OCI-LY1 (cell line): Measurements from ENCODE around the gene IGFALS.

ENCODE experiments used
- H2AFZ ChIP-seq: fragments of 200-600 bp; sonication (generic), shearing (Covaris generic); 2 replicates; pipeline ENCODE4 v1.6.0; 2014; ENCODE audit warnings: antibody characterized with exemption, mild to moderate bottlenecking, low read length
- H3F3A ChIP-seq: fragments of 200-600 bp; sonication (generic), shearing (Covaris generic); 2 replicates; pipeline ENCODE4 v1.6.0; 2014; ENCODE audit warnings: mild to moderate bottlenecking, antibody characterized with exemption, low read length, moderate library complexity; ENCODE audit not compliant: insufficient read depth
- H3K27ac ChIP-seq: fragments of 200-600 bp; sonication (generic); 2 replicates; pipeline ENCODE4 v1.5.1; 2014; ENCODE audit warnings: low read length, mixed run types, mild to moderate bottlenecking, low read depth; ENCODE audit not compliant: poor library complexity, severe bottlenecking
- H3K27me3 ChIP-seq: fragments of 200-600 bp; sonication (generic); 2 replicates; pipeline ENCODE4 v1.6.0; 2014; ENCODE audit warnings: antibody characterized with exemption, mild to moderate bottlenecking, low read length, moderate library complexity; ENCODE audit not compliant: insufficient read depth
- H3K36me3 ChIP-seq: fragments of 200-600 bp; sonication (generic); 2 replicates; pipeline ENCODE4 v1.6.1; 2014; ENCODE audit warnings: mild to moderate bottlenecking, antibody characterized with exemption, low read length, moderate library complexity, mixed read lengths; ENCODE audit not compliant: insufficient read depth
- H3K4me1 ChIP-seq: fragments of 200-600 bp; sonication (generic); 2 replicates; pipeline ENCODE4 v1.5.1; 2014; ENCODE audit warnings: mild to moderate bottlenecking, low read length, moderate library complexity; ENCODE audit not compliant: insufficient read depth, severe bottlenecking
- H3K4me2 ChIP-seq: fragments of 200-600 bp; sonication (generic), shearing (Covaris generic); 2 replicates; pipeline ENCODE4 v1.6.1; 2014; ENCODE audit warnings: low read length
- H3K4me3 ChIP-seq: fragments of 200-600 bp; sonication (generic); 2 replicates; pipeline ENCODE4 v1.5.1; 2014; ENCODE audit warnings: low read length, low read depth, mild to moderate bottlenecking, mixed read lengths; ENCODE audit not compliant: poor library complexity, severe bottlenecking
- H3K79me2 ChIP-seq: fragments of 200-600 bp; shearing (Covaris generic); 2 replicates; pipeline ENCODE4 v1.6.1; 2016; ENCODE audit warnings: mixed run types, low read length, mixed read lengths; ENCODE audit not compliant: insufficient read depth
- H3K9ac ChIP-seq: fragments of 200-600 bp; sonication (generic), shearing (Covaris generic); 2 replicates; pipeline ENCODE4 v1.6.1; 2014; ENCODE audit warnings: mild to moderate bottlenecking, low read length, mixed read lengths
- H3K9me2 ChIP-seq: fragments of 200-600 bp; sonication (generic), shearing (Covaris generic); 2 replicates; pipeline ENCODE4 v1.6.1; 2014; ENCODE audit warnings: low read depth, mild to moderate bottlenecking, low read length, mixed read lengths
- H3K9me3 ChIP-seq: fragments of 200-600 bp; shearing (Covaris generic); 2 replicates; pipeline ENCODE4 v1.6.1; 2014; ENCODE audit warnings: low read length, mixed read lengths
- H4K20me1 ChIP-seq: fragments of 200-600 bp; sonication (generic), shearing (Covaris generic); 2 replicates; pipeline ENCODE4 v1.6.0; 2016; ENCODE audit warnings: mild to moderate bottlenecking, low read length; ENCODE audit not compliant: insufficient read depth
- EZH2 ChIP-seq: fragments of 200-600 bp; sonication (generic), shearing (Covaris generic); IDR thresholded peaks from 2 replicates; pipeline ENCODE4 v1.8.0; 2017; ENCODE audit warnings: borderline replicate concordance, mixed run types, mild to moderate bottlenecking, antibody characterized with exemption, low read length, moderate library complexity, mixed read lengths
- TF ChIP-seq, protein P1 (sequence below): fragments of 200-600 bp; sonication (generic), shearing (Covaris generic); IDR thresholded peaks from 2 replicates; pipeline ENCODE4 v1.5.1; 2017; ENCODE audit warnings: mild to moderate bottlenecking, antibody characterized with exemption, low read length, moderate library complexity, mixed read lengths

Gene IGFALS

DNA sequence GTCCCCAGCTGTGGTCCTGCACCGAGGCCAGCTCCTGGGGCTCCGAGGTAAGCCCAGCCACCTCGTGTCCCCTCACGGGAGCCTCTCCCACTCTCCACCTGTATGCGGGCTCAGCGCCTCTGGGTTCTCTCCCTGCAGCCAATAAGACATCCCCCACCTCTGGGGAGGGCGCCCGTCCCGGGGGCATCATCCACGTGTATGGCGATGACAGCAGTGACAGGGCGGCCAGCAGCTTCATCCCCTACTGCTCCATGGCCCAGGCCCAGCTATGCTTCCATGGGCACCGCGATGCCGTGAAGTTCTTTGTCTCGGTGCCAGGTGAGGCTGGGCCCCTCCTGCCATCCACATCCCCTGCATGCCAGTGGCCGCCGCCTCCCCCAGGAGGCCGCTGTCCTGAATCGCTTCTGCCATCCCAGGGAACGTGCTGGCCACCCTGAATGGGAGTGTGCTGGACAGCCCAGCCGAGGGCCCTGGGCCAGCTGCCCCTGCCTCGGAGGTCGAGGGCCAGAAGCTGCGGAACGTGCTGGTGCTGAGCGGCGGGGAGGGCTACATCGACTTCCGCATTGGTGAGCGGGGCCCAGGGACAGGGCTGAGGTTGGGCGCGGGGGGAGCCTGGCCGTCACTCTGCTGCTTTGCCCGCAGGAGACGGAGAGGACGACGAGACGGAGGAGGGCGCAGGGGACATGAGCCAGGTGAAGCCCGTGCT, 25.3 kb downstream of the IGFALS start:
- Histone ChIP-seq H3K4me2 (no peak overlapping the region), H3K79me2 (0 out of 2 replicates have a peak, but pooled peaks cover 3% of the 10 kb centered on the region), H3K4me1 (peaks cover 10% of the 10 kb centered on the region), H3K27ac (no peak overlapping the region), H3K4me3 (no peak overlapping the region), H3K9me2 (no peaks in the 10 kb centered on the region), H3F3A (no peaks in the 10 kb centered on the region), H3K9me3 (no peaks in the 10 kb centered on the region), H2AFZ (no peak overlapping the region), H3K9ac (no peak overlapping the region), H3K36me3 (peaks cover 70% of the 10 kb centered on the region), H4K20me1 (no peaks in the 10 kb centered on the region), H3K27me3 (no peaks in the 10 kb centered on the region)
- no peak for TF ChIP-seq EZH2
- TF ChIP-seq, protein P1, sequence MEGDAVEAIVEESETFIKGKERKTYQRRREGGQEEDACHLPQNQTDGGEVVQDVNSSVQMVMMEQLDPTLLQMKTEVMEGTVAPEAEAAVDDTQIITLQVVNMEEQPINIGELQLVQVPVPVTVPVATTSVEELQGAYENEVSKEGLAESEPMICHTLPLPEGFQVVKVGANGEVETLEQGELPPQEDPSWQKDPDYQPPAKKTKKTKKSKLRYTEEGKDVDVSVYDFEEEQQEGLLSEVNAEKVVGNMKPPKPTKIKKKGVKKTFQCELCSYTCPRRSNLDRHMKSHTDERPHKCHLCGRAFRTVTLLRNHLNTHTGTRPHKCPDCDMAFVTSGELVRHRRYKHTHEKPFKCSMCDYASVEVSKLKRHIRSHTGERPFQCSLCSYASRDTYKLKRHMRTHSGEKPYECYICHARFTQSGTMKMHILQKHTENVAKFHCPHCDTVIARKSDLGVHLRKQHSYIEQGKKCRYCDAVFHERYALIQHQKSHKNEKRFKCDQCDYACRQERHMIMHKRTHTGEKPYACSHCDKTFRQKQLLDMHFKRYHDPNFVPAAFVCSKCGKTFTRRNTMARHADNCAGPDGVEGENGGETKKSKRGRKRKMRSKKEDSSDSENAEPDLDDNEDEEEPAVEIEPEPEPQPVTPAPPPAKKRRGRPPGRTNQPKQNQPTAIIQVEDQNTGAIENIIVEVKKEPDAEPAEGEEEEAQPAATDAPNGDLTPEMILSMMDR: no peak

DNA sequence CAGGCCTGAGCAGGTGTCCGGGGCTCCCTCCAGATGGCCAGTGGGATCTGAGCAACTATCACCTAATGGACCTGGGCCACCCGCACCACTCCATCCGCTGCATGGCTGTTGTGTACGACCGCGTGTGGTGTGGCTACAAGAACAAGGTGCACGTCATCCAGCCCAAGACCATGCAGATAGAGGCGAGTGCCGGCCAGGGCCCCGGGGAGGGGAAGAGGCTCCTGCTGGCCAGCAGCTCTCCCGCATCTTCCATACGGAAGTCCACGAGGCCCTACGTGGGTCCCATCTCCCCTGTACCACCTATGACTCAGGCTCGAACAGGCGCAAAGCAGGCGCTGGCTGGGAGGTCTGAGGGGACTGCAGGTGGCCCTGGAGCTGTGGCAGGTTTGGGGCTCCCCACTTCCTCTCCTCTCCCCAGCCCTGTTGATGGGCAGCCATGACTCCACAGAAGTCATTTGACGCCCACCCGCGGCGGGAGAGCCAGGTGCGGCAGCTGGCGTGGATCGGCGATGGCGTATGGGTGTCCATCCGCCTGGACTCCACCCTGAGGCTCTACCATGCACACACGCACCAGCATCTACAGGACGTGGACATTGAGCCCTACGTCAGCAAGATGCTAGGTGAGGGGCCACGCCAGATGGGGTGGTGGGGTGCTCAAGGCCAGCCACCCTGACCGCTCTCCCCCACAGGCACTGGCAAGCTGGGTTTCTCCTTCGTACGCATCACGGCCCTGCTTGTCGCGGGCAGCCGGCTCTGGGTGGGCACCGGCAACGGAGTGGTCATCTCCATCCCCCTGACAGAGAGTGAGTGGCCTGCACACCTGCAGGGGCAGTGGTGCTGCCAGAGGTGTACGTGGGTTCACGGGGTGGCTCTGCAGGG, 26.1 kb downstream of the IGFALS start:
- Histone ChIP-seq H3K36me3 (peaks cover 78% of the 10 kb centered on the region), H3K79me2 (0 out of 2 replicates have a peak, but pooled peaks cover 3% of the 10 kb centered on the region), H3K4me3 (no peak overlapping the region), H3K27ac (no peak overlapping the region), H3K4me2 (no peak overlapping the region), H4K20me1 (no peaks in the 10 kb centered on the region), H3F3A (no peaks in the 10 kb centered on the region), H3K9ac (no peak overlapping the region), H2AFZ (no peak overlapping the region), H3K27me3 (no peaks in the 10 kb centered on the region), H3K9me3 (no peaks in the 10 kb centered on the region), H3K9me2 (no peaks in the 10 kb centered on the region), H3K4me1 (peaks cover 10% of the 10 kb centered on the region)
- TF ChIP-seq, protein P1: no peak
- no peak for TF ChIP-seq EZH2

DNA sequence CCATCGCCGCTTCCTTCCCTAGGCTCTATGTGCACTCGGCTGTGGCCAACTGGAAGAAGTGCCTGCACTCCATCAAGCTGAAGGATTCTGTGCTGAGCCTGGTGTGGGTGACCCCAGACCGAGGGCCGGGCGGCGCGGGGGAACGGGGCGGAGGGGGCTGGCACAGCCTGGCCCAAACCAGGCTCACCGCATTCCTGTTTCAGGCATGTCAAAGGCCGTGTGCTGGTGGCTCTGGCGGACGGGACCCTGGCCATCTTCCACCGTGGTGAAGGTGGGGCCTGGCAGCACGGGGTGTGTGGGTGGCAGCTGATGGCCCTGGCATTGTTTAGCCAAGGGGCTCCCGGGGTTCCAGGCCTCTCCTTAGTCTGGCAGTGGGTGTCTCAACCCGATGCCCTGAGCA, 26.8 kb downstream of the IGFALS start:
- TF ChIP-seq, protein P1: no peak
- Histone ChIP-seq H3K9me3 (no peaks in the 10 kb centered on the region), H3K9ac (no peak overlapping the region), H3K4me3 (no peak overlapping the region), H3K9me2 (no peaks in the 10 kb centered on the region), H4K20me1 (no peaks in the 10 kb centered on the region), H3K79me2 (no peaks in the 10 kb centered on the region), H2AFZ (no peak overlapping the region), H3K4me1 (peaks cover 10% of the 10 kb centered on the region), H3F3A (no peaks in the 10 kb centered on the region), H3K27ac (no peak overlapping the region), H3K36me3 (peaks cover 77% of the 10 kb centered on the region), H3K27me3 (no peaks in the 10 kb centered on the region), H3K4me2 (no peak overlapping the region)
